IMR-90 (cell line): ENCODE measurements around the gene PIGA. TPM values are rescaled to one million over a fixed set of nuclear protein-coding genes. Genes with fewer than 3 reads are reported as not detected.

Experiments used
- ATAC-seq: fragments of 200-7000 bp; cut with Tn5 transposase; 2 replicates; pipeline ENCODE4 v1.9.1; 2020; ENCODE audit warnings: low read depth, mild to moderate bottlenecking, moderate library complexity
- BruUV-seq: library from RNA; stranded (reverse); fragments of 400-500 nt; replicated peaks from 2 replicates; lab custom pipeline; 2021; lab: Mats Ljungman, UMichigan
- CTCF ChIA-PET: fragments of 300-600 bp; formaldehyde crosslinking; extraction: SDS; loops from one replicate; lab custom pipeline; 2021; ENCODE audit warnings: antibody characterized with exemption; lab: Yijun Ruan, JAX
- POLR2A ChIA-PET: fragments of 300-600 bp; sonication (Branson Sonifier 250); formaldehyde crosslinking; loops from one replicate; lab custom pipeline; 2022; ENCODE audit warnings: antibody characterized with exemption; ENCODE audit not compliant: unreplicated experiment; lab: Charles Lee
- DNase-seq: peaks from one replicate; pipeline ENCODE4 v3.0.0; 2013
- H2AFZ ChIP-seq: replicated peaks from 2 replicates; pipeline ENCODE3; 2013; ENCODE audit warnings: low read length, mild to moderate bottlenecking; ENCODE audit not compliant: poor library complexity
- H2AK5ac ChIP-seq: 2 replicates; pipeline ENCODE4 v1.6.1; 2013; ENCODE audit warnings: low read depth, low read length, inconsistent platforms
- H2AK9ac ChIP-seq: replicated peaks from 2 replicates; pipeline ENCODE3; 2013; ENCODE audit warnings: mild to moderate bottlenecking, low read depth, low read length, moderate library complexity; ENCODE audit not compliant: poor library complexity
- H2BK120ac ChIP-seq: 2 replicates; pipeline ENCODE4 v1.6.1; 2013; ENCODE audit warnings: low read depth, low read length, inconsistent platforms
- H2BK15ac ChIP-seq: 3 replicates; pipeline ENCODE4 v1.6.1; 2013; ENCODE audit warnings: low read depth, low read length, inconsistent platforms
- H2BK20ac ChIP-seq: 2 replicates; pipeline ENCODE4 v1.6.1; 2013; ENCODE audit warnings: low read depth, mild to moderate bottlenecking, inconsistent platforms, low read length, moderate library complexity
- H2BK5ac ChIP-seq: 2 replicates; pipeline ENCODE4 v1.6.1; 2013; ENCODE audit warnings: mild to moderate bottlenecking, low read depth, low read length, inconsistent platforms; ENCODE audit not compliant: poor library complexity, severe bottlenecking
- H3K14ac ChIP-seq: replicated peaks from 2 replicates; pipeline ENCODE4 v1.6.1; 2013; ENCODE audit warnings: low read depth, low read length, inconsistent platforms
- H3K18ac ChIP-seq: 2 replicates; pipeline ENCODE4 v1.6.1; 2013; ENCODE audit warnings: low read depth, low read length, control low read depth
- H3K23ac ChIP-seq: 2 replicates; pipeline ENCODE4 v1.6.1; 2013; ENCODE audit warnings: low read depth, low read length, inconsistent platforms
- H3K27ac ChIP-seq: 2 replicates; pipeline ENCODE4 v1.5.1; 2013; ENCODE audit warnings: mild to moderate bottlenecking, control low read depth, low read length; ENCODE audit not compliant: insufficient read depth
- H3K27me3 ChIP-seq: 2 replicates; pipeline ENCODE4 v1.6.1; 2013; ENCODE audit warnings: low read length; ENCODE audit not compliant: control insufficient read depth, insufficient read depth
- H3K36me3 ChIP-seq: 2 replicates; pipeline ENCODE4 v1.6.1; 2013; ENCODE audit warnings: low read length, mixed read lengths; ENCODE audit not compliant: control insufficient read depth, insufficient read depth
- H3K4ac ChIP-seq: 2 replicates; pipeline ENCODE4 v1.6.1; 2013; ENCODE audit warnings: low read depth, low read length, inconsistent platforms
- H3K4me1 ChIP-seq: 2 replicates; pipeline ENCODE4 v1.6.1; 2013; ENCODE audit warnings: low read length, mixed read lengths; ENCODE audit not compliant: control insufficient read depth, insufficient read depth
- H3K4me2 ChIP-seq: 2 replicates; pipeline ENCODE4 v1.6.1; 2013; ENCODE audit warnings: low read depth, mild to moderate bottlenecking, control low read depth, low read length, moderate library complexity
- H3K4me3 ChIP-seq: 2 replicates; pipeline ENCODE4 v1.5.1; 2013; ENCODE audit warnings: low read depth, mild to moderate bottlenecking, control low read depth, low read length, moderate library complexity; ENCODE audit not compliant: insufficient read depth
- H3K56ac ChIP-seq: 2 replicates; pipeline ENCODE4 v1.6.1; 2013; ENCODE audit warnings: low read length, inconsistent platforms; ENCODE audit not compliant: insufficient read depth; ENCODE audit errors: extremely low read depth
- H3K79me1 ChIP-seq, 2 experiments: 2 replicates each; pipeline ENCODE4 v1.6.1; 2013; ENCODE audit warnings: low read length in 2 of 2, inconsistent platforms in 1 of 2, low read depth in 1 of 2
- H3K9ac ChIP-seq: 2 replicates; pipeline ENCODE4 v1.6.1; 2013; ENCODE audit warnings: low read depth, low read length, control low read depth
- H3K9me1 ChIP-seq: 2 replicates; pipeline ENCODE4 v1.6.1; 2013; ENCODE audit warnings: low read length, inconsistent platforms; ENCODE audit not compliant: insufficient read depth
- H3K9me3 ChIP-seq: 2 replicates; pipeline ENCODE4 v1.6.1; 2013; ENCODE audit warnings: low read length; ENCODE audit not compliant: control insufficient read depth, insufficient read depth
- H4K20me1 ChIP-seq: 2 replicates; pipeline ENCODE4 v1.6.1; 2013; ENCODE audit warnings: low read length, inconsistent platforms; ENCODE audit not compliant: insufficient read depth
- H4K5ac ChIP-seq: 2 replicates; pipeline ENCODE4 v1.6.1; 2013; ENCODE audit warnings: mild to moderate bottlenecking, low read depth, low read length, control low read depth
- H4K8ac ChIP-seq, 2 experiments: 2 replicates each; pipeline ENCODE4 v1.6.1; 2013; ENCODE audit warnings: low read depth in 2 of 2, low read length in 2 of 2, control low read depth in 1 of 2, inconsistent platforms in 1 of 2
- H4K91ac ChIP-seq: 2 replicates; pipeline ENCODE4 v1.6.1; 2013; ENCODE audit warnings: low read depth, low read length, inconsistent platforms; ENCODE audit not compliant: insufficient read depth
- BHLHE40 ChIP-seq: fragments of 150-350 bp; IDR thresholded peaks from 2 replicates; pipeline ENCODE4 v1.6.1; 2016; ENCODE audit warnings: mild to moderate bottlenecking, low read depth, low read length
- CEBPB ChIP-seq: IDR thresholded peaks from 2 replicates; pipeline ENCODE4 v1.6.1; 2012; ENCODE audit warnings: low read depth, low read length, improper control_type of control experiment
- FOS ChIP-seq: fragments of 150-350 bp; IDR thresholded peaks from 2 replicates; pipeline ENCODE4 v1.6.1; 2016; ENCODE audit warnings: low read depth, low read length
- POLR2A ChIP-seq: IDR thresholded peaks from 2 replicates; pipeline ENCODE4 v1.6.1; 2012; ENCODE audit warnings: mild to moderate bottlenecking, low read depth, low read length
- RCOR1 ChIP-seq: IDR thresholded peaks from 2 replicates; pipeline ENCODE4 v1.6.1; 2012; ENCODE audit warnings: mild to moderate bottlenecking, low read length, improper control_type of control experiment; ENCODE audit not compliant: insufficient replicate concordance
- RFX5 ChIP-seq: IDR thresholded peaks from 2 replicates; pipeline ENCODE4 v1.8.0; 2012; ENCODE audit warnings: low read depth, mild to moderate bottlenecking, low read length, moderate library complexity
- WGBS, 2 experiments: methylation state at CpG; one replicate each; pipeline versions ENCODE4 v1.1.5 to v1.1.7; 2013; ENCODE audit warnings: missing lambda C conversion rate in 2 of 2; ENCODE audit not compliant: insufficient read length in 1 of 2; ENCODE audit errors: extremely low coverage in 2 of 2; 5-methylcytosine and 5-hydroxymethylcytosine counted together
- dilution Hi-C: fragments of 300-500 bp; cut with HindIII; formaldehyde crosslinking; loops from one replicate; pipeline ENCODE4 v1.14.3; 2018; ENCODE audit warnings: low sequenced_read_pairs; ENCODE audit not compliant: unreplicated experiment
- in situ Hi-C: fragments of 300-500 bp; cut with MboI; formaldehyde crosslinking; loops from 3 replicates; pipeline ENCODE4 v1.14.3; 2019; ENCODE audit warnings: low sequenced_read_pairs, inconsistent platforms, mixed read lengths
- intact Hi-C: fragments of 100-400 bp; cut with micrococcal nuclease; formaldehyde crosslinking; loops from 2 replicates; pipeline ENCODE4 v1.10.0; 2022
- polyA plus RNA-seq, 3 experiments: library from polyadenylated mRNA; depleted of rRNA; stranded (reverse); fragments of >200 nt; gene quantifications; 2 replicates each; pipeline ENCODE4 v1.2.3, GENCODE V29; 2012; ENCODE audit warnings: low replicate concordance in 1 of 3
- total RNA-seq: library from RNA; depleted of rRNA; stranded (reverse); fragments of >200 nt; gene quantifications from 2 replicates; pipeline ENCODE4 v1.2.3, GENCODE V29; 2012
- TF ChIP-seq, protein P1 (sequence below): fragments of 150-350 bp; IDR thresholded peaks from 2 replicates; pipeline ENCODE4 v1.6.1; 2016; ENCODE audit warnings: low read depth, mild to moderate bottlenecking, low read length, moderate library complexity, borderline replicate concordance

PIGA gene
- total and polyA plus RNA-seq, 2 of the 4 experiments (the other 2 are of a cell fraction): 3.4 to 9.1 TPM

- Histone ChIP-seq H4K5ac (no peak overlapping the region), H3K9ac (no peak overlapping the region), H3K9me1 (no peaks in the 10 kb centered on the region), H4K8ac (no peak overlapping the region), H3K27ac (no peak overlapping the region), H2BK20ac (no peak overlapping the region), H3K14ac (no peak overlapping the region), H3K18ac (no peak overlapping the region), H3K4me2 (no peak overlapping the region), H3K4me1 (no peaks in the 10 kb centered on the region), H4K20me1 (no peaks in the 10 kb centered on the region), H3K27me3 (peaks cover 1% of the 10 kb centered on the region; the same call in 1 of the 2 replicates), H3K23ac (no peak overlapping the region), H3K56ac (no peak overlapping the region), H3K4me3 (no peak overlapping the region), H3K36me3 (no peaks in the 10 kb centered on the region), H3K4ac (no peak overlapping the region), H2BK120ac (no peak overlapping the region), H3K9me3 (no peaks in the 10 kb centered on the region), H2AFZ (no peak overlapping the region), H3K79me1 (no peaks in the 10 kb centered on the region), H2AK9ac (no peak overlapping the region), H2BK5ac (no peak overlapping the region), H2AK5ac (no peak overlapping the region), H2BK15ac (no peak overlapping the region), H4K91ac (no peak overlapping the region)
- no peak for TF ChIP-seq RCOR1
- TF ChIP-seq POLR2A: no peak
- TF ChIP-seq CEBPB: no peak
- no peak for TF ChIP-seq FOS
- TF ChIP-seq, protein P1, sequence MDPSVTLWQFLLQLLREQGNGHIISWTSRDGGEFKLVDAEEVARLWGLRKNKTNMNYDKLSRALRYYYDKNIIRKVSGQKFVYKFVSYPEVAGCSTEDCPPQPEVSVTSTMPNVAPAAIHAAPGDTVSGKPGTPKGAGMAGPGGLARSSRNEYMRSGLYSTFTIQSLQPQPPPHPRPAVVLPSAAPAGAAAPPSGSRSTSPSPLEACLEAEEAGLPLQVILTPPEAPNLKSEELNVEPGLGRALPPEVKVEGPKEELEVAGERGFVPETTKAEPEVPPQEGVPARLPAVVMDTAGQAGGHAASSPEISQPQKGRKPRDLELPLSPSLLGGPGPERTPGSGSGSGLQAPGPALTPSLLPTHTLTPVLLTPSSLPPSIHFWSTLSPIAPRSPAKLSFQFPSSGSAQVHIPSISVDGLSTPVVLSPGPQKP: no peak
- TF ChIP-seq BHLHE40: no peak
- no peak for TF ChIP-seq RFX5
- ATAC-seq (no peak), DNase-seq (no peak)
- dilution Hi-C loops: no loop called here
- WGBS, 2 experiments: 59% methylated on average over 2 of the region's 2 CpGs; no CpG with 5 or more reads in 1 of the 2 experiments
- in situ Hi-C loops: no loop called here
- BruUV-seq: no TSS peak
- CTCF ChIA-PET: no interaction called here
- intact Hi-C loops: no loop called here
- POLR2A ChIA-PET: no interaction called here
These were observed 37.1 kb downstream of the PIGA start for GRCh38 chrX:15298201-15298600.
